NCI-H2107 treated with DMSO at 0.1 percent for 48 hours (cell line): ENCODE measurements around the gene RESP18.
"Not testable (repeated sequence)": the region's sequence is repeated elsewhere in the genome, so short reads cannot be mapped to it uniquely, and the experiment has no call there.

Source experiments
- DNase-seq: peaks from one replicate; lab custom pipeline; 2025; ENCODE audit not compliant: unreplicated experiment; lab: John Stamatoyannopoulos, UW

RESP18 gene

GRCh38 chr2:219325657-219326315 is 6.8 kb downstream of the RESP18 start:
- DNase-seq: no peak

- no peak for DNase-seq
These were observed 7.4 kb downstream of the RESP18 start for GRCh38 chr2:219325136-219325535.

GRCh38 chr2:219323434-219323833 is 9.1 kb downstream of the RESP18 start:
- no peak for DNase-seq

- no peak for DNase-seq
These were observed 17.6 kb downstream of the RESP18 start for GRCh38 chr2:219314804-219315468.

- DNase-seq: not testable (repeated sequence)
These were observed 19.8 kb downstream of the RESP18 start for GRCh38 chr2:219312683-219313263.

GRCh38 chr2:219309278-219309677 is 23.3 kb downstream of the RESP18 start, which contains the start of gene PTPRN:
TSS of gene PTPRN (minus strand) at chr2:219309401. CDS start at chr2:219309332, 69 bp downstream.
- no peak for DNase-seq

GRCh38 chr2:219308142-219309101 is 24.1 kb downstream of the RESP18 start:
- no peak for DNase-seq

- no peak for DNase-seq
These were observed 26.5 kb downstream of the RESP18 start for GRCh38 chr2:219306047-219306446.

GRCh38 chr2:219304223-219304622 is 28.3 kb downstream of the RESP18 start:
- no peak for DNase-seq

- no peak for DNase-seq
These were observed 30.1 kb downstream of the RESP18 start for GRCh38 chr2:219302412-219302968.

GRCh38 chr2:219300022-219300421 is 32.5 kb downstream of the RESP18 start:
- DNase-seq: no peak

- DNase-seq: no peak
These were observed 33.2 kb downstream of the RESP18 start for GRCh38 chr2:219299372-219299760.

GRCh38 chr2:219298759-219299371 is 33.7 kb downstream of the RESP18 start:
- peak; percentile 62 for DNase-seq

- no peak for DNase-seq
These were observed 34.6 kb downstream of the RESP18 start for GRCh38 chr2:219297766-219298456.

GRCh38 chr2:219296631-219297391 is 35.7 kb downstream of the RESP18 start:
- DNase-seq: no peak

GRCh38 chr2:219296142-219296541 is 36.4 kb downstream of the RESP18 start:
- no peak for DNase-seq

GRCh38 chr2:219294356-219295351 is 37.9 kb downstream of the RESP18 start:
- peak; percentile 52 for DNase-seq

GRCh38 chr2:219293736-219294231 is 38.8 kb downstream of the RESP18 start:
- DNase-seq: no peak
